GM12892 (cell line): Measurements from ENCODE around the gene SECTM1.

Source experiments
- POLR2A ChIP-seq: IDR thresholded peaks from 2 replicates; pipeline ENCODE4 v1.6.1; 2011; ENCODE audit warnings: low read depth, low read length, control low read depth
- TAF1 ChIP-seq: IDR thresholded peaks from 2 replicates; pipeline ENCODE4 v1.6.1; 2011; ENCODE audit warnings: low read depth, mild to moderate bottlenecking, control low read depth, low read length, borderline replicate concordance

DNA sequence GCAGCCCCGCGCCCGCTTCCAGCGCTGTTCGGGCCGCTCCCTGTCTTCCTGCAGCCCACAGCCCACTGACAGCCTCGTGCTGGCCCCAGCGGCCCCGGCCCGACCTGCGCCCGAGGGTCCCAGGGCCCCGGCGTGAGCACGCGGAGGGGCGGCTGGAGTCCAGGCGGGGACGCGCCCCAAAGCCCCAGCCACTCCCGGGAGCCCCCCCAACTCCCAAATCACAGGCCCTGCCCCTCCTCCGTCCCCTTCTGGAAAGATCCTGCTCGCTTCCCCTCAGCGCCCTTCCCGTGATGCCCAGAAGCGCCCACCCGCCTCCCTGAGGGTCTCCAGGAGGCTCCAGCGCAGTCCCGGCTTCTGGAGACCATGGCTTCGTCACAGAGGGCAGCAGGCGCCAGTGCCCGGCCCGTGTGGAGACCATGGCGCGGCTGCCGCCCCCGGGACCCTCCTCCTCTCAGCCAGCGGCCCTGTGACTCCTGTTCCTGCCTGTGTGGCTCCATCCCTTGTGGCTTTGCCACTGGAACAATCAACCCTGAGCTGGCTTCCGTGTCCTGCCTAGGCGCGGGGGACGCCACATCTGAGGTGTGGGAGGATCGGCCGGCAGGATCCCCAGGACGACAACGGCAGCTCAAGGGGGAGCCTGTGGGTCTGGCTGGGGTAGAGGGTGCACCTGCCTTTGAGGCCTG lies 41.9 kb upstream of the SECTM1 start:
- TF ChIP-seq POLR2A (no peak), TAF1 (no peak)
